Measurements from ENCODE around the gene RFX3. TPM values are rescaled to one million over a fixed set of nuclear protein-coding genes. Genes with fewer than 3 reads are reported as not detected.

Gene RFX3
- total RNA-seq, 2 experiments from 2014 or later = 22.9 to 24.8 TPM

- Histone ChIP-seq H3K4me3 (ENCODE audit: low read length) (no peak overlapping the region), H3K27ac (ENCODE audit: low read depth in 1 of 2, low read length in 2 of 2) (no peak overlapping the region), H3K9me3 (ENCODE audit: control insufficient read depth in 1 of 2, insufficient read depth in 1 of 2, low read length in 2 of 2) (no peaks in the 10 kb centered on the region), H3K4me1 (ENCODE audit: insufficient read depth, low read length) (no peaks in the 10 kb centered on the region), H3K27me3 (ENCODE audit: control insufficient read depth in 1 of 2, insufficient read depth in 2 of 2, low read length in 2 of 2) (no peaks in the 10 kb centered on the region), H3K36me3 (ENCODE audit: insufficient read depth, low read length) (peaks cover 23% of the 10 kb centered on the region)
- no peaks in the 10 kb centered on the region for H3K4me1 Mint-ChIP-seq (ENCODE audit: low read depth)
- no peak for TF ChIP-seq CTCF (IDR thresholded peaks at IDR 0.05)
- intact Hi-C loops (cut with DNase I, micrococcal nuclease) = loop anchor here in 1 of 2 experiments (10.0 kb wide), 1 partner anchor 1136 kb away; no protein-coding TSS in a partner anchor
- POLR2A ChIA-PET = no interaction called here
- no peak overlapping the region for H3K27ac Mint-ChIP-seq
- H3K36me3 Mint-ChIP-seq (ENCODE audit: low read depth) = peaks cover 31% of the 10 kb centered on the region
- H3K9me3 Mint-ChIP-seq = no peaks in the 10 kb centered on the region
- ATAC-seq (ENCODE audit: poor library complexity) (no peak), DNase-seq (no peak)
- H3K4me3 Mint-ChIP-seq = no peak overlapping the region
- CTCF ChIA-PET = no interaction called here
- H3K27me3 Mint-ChIP-seq = no peaks in the 10 kb centered on the region
Measured at GRCh38 chr9:3239240-3239639, 286.6 kb downstream of the RFX3 start.

- no peak for TF ChIP-seq CTCF (IDR thresholded peaks at IDR 0.05)
- Histone ChIP-seq H3K27me3 (ENCODE audit: control insufficient read depth in 1 of 2, insufficient read depth in 2 of 2, low read length in 2 of 2) (no peaks in the 10 kb centered on the region), H3K4me3 (ENCODE audit: low read length) (no peak overlapping the region), H3K4me1 (ENCODE audit: insufficient read depth, low read length) (no peaks in the 10 kb centered on the region), H3K9me3 (ENCODE audit: control insufficient read depth in 1 of 2, insufficient read depth in 1 of 2, low read length in 2 of 2) (no peaks in the 10 kb centered on the region), H3K27ac (ENCODE audit: low read depth in 1 of 2, low read length in 2 of 2) (no peak overlapping the region), H3K36me3 (ENCODE audit: insufficient read depth, low read length) (peaks cover 22% of the 10 kb centered on the region)
- intact Hi-C loops (cut with DNase I, micrococcal nuclease) = loop anchor here in 1 of 2 experiments (10.0 kb wide), 1 partner anchor 1137 kb away; no protein-coding TSS in a partner anchor
- no peak for DNase-seq
- ChIA-PET POLR2A (no interaction called here), CTCF (no interaction called here)
- no peak overlapping the region for H3K4me3 Mint-ChIP-seq
- no peaks in the 10 kb centered on the region for H3K9me3 Mint-ChIP-seq
- no peak overlapping the region for H3K27ac Mint-ChIP-seq
- no peaks in the 10 kb centered on the region for H3K27me3 Mint-ChIP-seq
- ATAC-seq (ENCODE audit: poor library complexity) = no peak
- peaks cover 37% of the 10 kb centered on the region for H3K36me3 Mint-ChIP-seq (ENCODE audit: low read depth)
- H3K4me1 Mint-ChIP-seq (ENCODE audit: low read depth) = no peaks in the 10 kb centered on the region
Measured at GRCh38 chr9:3238236-3238635, 287.6 kb downstream of the RFX3 start.

GRCh38 chr9:3237121-3237520 is 288.7 kb downstream of the RFX3 start:
- intact Hi-C loops (cut with DNase I, micrococcal nuclease) = loop anchor here in 1 of 2 experiments (10.0 kb wide), 1 partner anchor 1138 kb away; no protein-coding TSS in a partner anchor
- DNase-seq = no peak
- Mint-ChIP-seq H3K36me3 (ENCODE audit: low read depth) (peaks cover 46% of the 10 kb centered on the region), H3K27me3 (no peaks in the 10 kb centered on the region), H3K27ac (no peak overlapping the region), H3K4me1 (ENCODE audit: low read depth) (no peaks in the 10 kb centered on the region), H3K4me3 (no peak overlapping the region), H3K9me3 (no peaks in the 10 kb centered on the region)
- TF ChIP-seq CTCF (IDR thresholded peaks at IDR 0.05) = no peak
- H3K9me3 ChIP-seq (ENCODE audit: control insufficient read depth in 1 of 2, insufficient read depth in 1 of 2, low read length in 2 of 2) = no peaks in the 10 kb centered on the region
- no peak overlapping the region for H3K27ac ChIP-seq (ENCODE audit: low read depth in 1 of 2, low read length in 2 of 2)
- H3K27me3 ChIP-seq (ENCODE audit: control insufficient read depth in 1 of 2, insufficient read depth in 2 of 2, low read length in 2 of 2) = no peaks in the 10 kb centered on the region
- CTCF ChIA-PET = interaction anchor here (1.2 kb wide), 1 partner anchor 11 kb away, joined by 3 read pairs; no protein-coding TSS in a partner anchor
- POLR2A ChIA-PET = no interaction called here
- H3K4me3 ChIP-seq (ENCODE audit: low read length) = no peak overlapping the region
- H3K4me1 ChIP-seq (ENCODE audit: insufficient read depth, low read length) = no peaks in the 10 kb centered on the region
- no peak for ATAC-seq (ENCODE audit: poor library complexity)
- H3K36me3 ChIP-seq (ENCODE audit: insufficient read depth, low read length) = peaks cover 22% of the 10 kb centered on the region
